ENCODE results near the gene NLN.
A peak's percentile ranks its signal among the peaks of the same experiment; 100 is the strongest.
"Not testable (repeated sequence)": the region's sequence is repeated elsewhere in the genome, so short reads cannot be mapped to it uniquely, and the experiment has no call there.

Gene NLN

GRCh38 chr5:65721720-65722574, at the start of gene NLN, which contains the start of gene SGTB:
NLN (plus strand) TSS chr5:65722205; CDS start chr5:65722374, 169 bp downstream.
SGTB (minus strand) TSS chr5:65722109; CDS start chr5:65720807, 1,302 bp downstream.
- Histone ChIP-seq H3K36me3 (ENCODE audit: insufficient read depth) (no peaks in the 10 kb centered on the region), H3K4me2 (peak within 1 kb of the TSS; percentile 95), H3K79me2 (ENCODE audit: insufficient read depth, low read depth) (peaks cover 42% of the 10 kb centered on the region; the same call in 1 of the 2 replicates), H3K27ac (peak within 1 kb of the TSS; percentile 41), H3K4me3 (IDR thresholded peaks at IDR 0.05; ENCODE audit: insufficient read depth, low read depth, low read length) (no peak within 1 kb of the TSS), H4K20me1 (ENCODE audit: insufficient read depth) (no peaks in the 10 kb centered on the region), H2AFZ (ENCODE audit: low read depth) (peak within 1 kb of the TSS; percentile 99), H3K9ac (peak within 1 kb of the TSS; percentile 77), H3K27me3 (ENCODE audit: insufficient read depth, low read depth) (no peaks in the 10 kb centered on the region), H3K4me1 (ENCODE audit: low read depth, poor library complexity, severe bottlenecking) (peaks cover 35% of the 10 kb centered on the region)
- no peak for TF ChIP-seq CTCF (conservative IDR thresholded peaks at IDR 0.05; ENCODE audit: low read depth, low read length)

DNA sequence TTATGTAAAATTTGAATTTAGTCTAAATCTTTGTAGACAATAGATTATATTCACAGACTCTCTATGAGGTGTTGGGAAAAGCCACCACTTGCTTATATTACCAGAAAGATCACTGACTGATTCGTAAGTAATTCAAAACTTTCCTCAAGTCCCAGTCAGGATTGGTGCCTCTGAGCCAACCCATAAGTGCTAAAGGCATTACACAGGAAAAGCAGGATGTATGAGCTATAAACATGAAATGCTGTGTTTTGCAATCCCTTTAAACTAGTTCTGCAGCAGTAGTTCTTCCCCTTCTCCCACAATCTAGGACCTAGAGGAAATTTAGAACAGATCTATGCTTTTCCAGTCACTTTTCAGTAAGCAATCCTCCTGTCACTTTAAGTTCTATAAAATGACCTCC, 49.2 kb upstream of the NLN start:
- no peak overlapping the region for H3K9ac ChIP-seq
- H3K4me1 ChIP-seq (ENCODE audit: low read depth, poor library complexity, severe bottlenecking), result no peaks in the 10 kb centered on the region
- TF ChIP-seq CTCF (conservative IDR thresholded peaks at IDR 0.05; ENCODE audit: low read depth, low read length), result no peak
- H3K4me3 ChIP-seq (IDR thresholded peaks at IDR 0.05; ENCODE audit: insufficient read depth, low read depth, low read length), result no peak overlapping the region
- H3K27me3 ChIP-seq (ENCODE audit: insufficient read depth, low read depth), result no peaks in the 10 kb centered on the region
- H3K27ac ChIP-seq, result no peak overlapping the region
- no peaks in the 10 kb centered on the region for H3K36me3 ChIP-seq (ENCODE audit: insufficient read depth)
- no peak overlapping the region for H3K4me2 ChIP-seq
- H4K20me1 ChIP-seq (ENCODE audit: insufficient read depth), result no peaks in the 10 kb centered on the region
- H2AFZ ChIP-seq (ENCODE audit: low read depth), result no peak overlapping the region
- no peaks in the 10 kb centered on the region for H3K79me2 ChIP-seq (ENCODE audit: insufficient read depth, low read depth)

DNA sequence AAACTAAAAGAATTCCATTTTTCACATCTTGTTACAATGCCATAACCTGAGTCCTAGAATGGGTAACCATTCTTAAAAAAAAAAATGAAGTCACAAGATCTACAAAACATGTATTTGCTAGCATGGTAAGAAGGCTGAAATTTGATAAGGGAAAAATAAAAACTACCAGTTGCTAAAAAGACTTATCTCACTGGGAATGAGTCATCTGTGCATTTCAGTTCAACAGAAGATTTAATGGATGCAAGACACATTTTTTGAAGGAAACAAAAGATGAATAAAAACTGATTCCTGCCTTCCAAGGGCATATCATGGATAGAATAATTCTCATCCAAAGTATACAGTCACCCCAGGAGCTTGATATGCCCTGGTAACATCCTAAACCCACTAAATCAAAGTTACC, 47.3 kb upstream of the NLN start:
- H3K4me1 ChIP-seq (ENCODE audit: low read depth, poor library complexity, severe bottlenecking), result no peaks in the 10 kb centered on the region
- no peaks in the 10 kb centered on the region for H3K79me2 ChIP-seq (ENCODE audit: insufficient read depth, low read depth)
- H3K27ac ChIP-seq, result no peak overlapping the region
- no peak overlapping the region for H2AFZ ChIP-seq (ENCODE audit: low read depth)
- H4K20me1 ChIP-seq (ENCODE audit: insufficient read depth), result no peaks in the 10 kb centered on the region
- H3K4me3 ChIP-seq (IDR thresholded peaks at IDR 0.05; ENCODE audit: insufficient read depth, low read depth, low read length), result no peak overlapping the region
- no peak for TF ChIP-seq CTCF (conservative IDR thresholded peaks at IDR 0.05; ENCODE audit: low read depth, low read length)
- no peaks in the 10 kb centered on the region for H3K27me3 ChIP-seq (ENCODE audit: insufficient read depth, low read depth)
- no peak overlapping the region for H3K4me2 ChIP-seq
- no peak overlapping the region for H3K9ac ChIP-seq
- no peaks in the 10 kb centered on the region for H3K36me3 ChIP-seq (ENCODE audit: insufficient read depth)

DNA sequence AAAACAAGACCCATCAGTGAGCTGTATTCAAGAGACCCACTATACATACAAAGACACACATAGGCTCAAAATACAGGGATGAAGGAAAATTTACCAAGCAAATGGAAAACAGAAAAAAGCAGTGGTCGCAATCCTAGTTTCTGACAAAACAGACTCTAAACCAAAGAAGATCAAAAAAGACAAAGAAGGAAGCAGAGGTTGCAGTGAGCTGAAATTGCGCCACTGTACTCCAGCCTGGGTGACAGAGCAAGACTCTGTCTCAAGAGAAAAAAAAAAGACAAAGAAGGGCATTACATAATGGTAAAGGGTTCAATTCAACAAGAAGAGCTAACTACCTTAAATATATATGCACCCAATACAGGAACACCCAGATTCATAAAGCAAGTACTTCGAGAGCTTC, 45.9 kb upstream of the NLN start:
- not testable (repeated sequence) for H3K79me2 ChIP-seq (ENCODE audit: insufficient read depth, low read depth); H3K4me2 ChIP-seq; H4K20me1 ChIP-seq (ENCODE audit: insufficient read depth); H3K9ac ChIP-seq; H3K36me3 ChIP-seq (ENCODE audit: insufficient read depth); H3K27ac ChIP-seq; H3K4me3 ChIP-seq (IDR thresholded peaks at IDR 0.05; ENCODE audit: insufficient read depth, low read depth, low read length); H3K4me1 ChIP-seq (ENCODE audit: low read depth, poor library complexity, severe bottlenecking); H2AFZ ChIP-seq (ENCODE audit: low read depth); H3K27me3 ChIP-seq (ENCODE audit: insufficient read depth, low read depth)

DNA sequence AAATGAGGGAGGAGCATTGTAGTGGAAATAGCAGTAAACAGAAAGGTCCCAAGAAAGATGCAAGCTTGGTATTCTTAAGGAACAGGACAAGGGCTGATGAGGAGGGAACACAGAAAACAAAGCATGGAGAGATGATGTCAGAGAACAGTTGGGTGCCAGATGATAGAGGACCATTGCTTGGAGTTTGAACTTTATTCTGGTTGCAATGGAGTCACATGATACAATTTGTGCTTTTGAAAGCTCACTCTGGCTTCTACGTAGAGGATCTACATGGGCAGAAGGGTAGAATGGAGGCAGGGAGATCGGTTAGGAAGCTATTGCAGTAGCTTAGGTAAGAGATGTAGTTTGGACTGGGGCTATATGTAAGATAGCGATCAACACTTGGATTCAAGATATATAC, 39.9 kb upstream of the NLN start:
- Histone ChIP-seq H3K27me3 (ENCODE audit: insufficient read depth, low read depth) (no peaks in the 10 kb centered on the region), H3K4me3 (IDR thresholded peaks at IDR 0.05; ENCODE audit: insufficient read depth, low read depth, low read length) (no peak overlapping the region), H3K4me2 (no peak overlapping the region), H4K20me1 (ENCODE audit: insufficient read depth) (no peaks in the 10 kb centered on the region), H3K27ac (no peak overlapping the region), H3K4me1 (ENCODE audit: low read depth, poor library complexity, severe bottlenecking) (no peaks in the 10 kb centered on the region), H2AFZ (ENCODE audit: low read depth) (no peak overlapping the region), H3K9ac (no peak overlapping the region), H3K36me3 (ENCODE audit: insufficient read depth) (no peaks in the 10 kb centered on the region), H3K79me2 (ENCODE audit: insufficient read depth, low read depth) (no peaks in the 10 kb centered on the region)
- TF ChIP-seq CTCF (conservative IDR thresholded peaks at IDR 0.05; ENCODE audit: low read depth, low read length), result no peak

Data from KMS-11 (cell line).